ENCODE data around the gene HSPA5. TPM values are rescaled to one million over a fixed set of nuclear protein-coding genes. Genes with fewer than 3 reads are reported as not detected.

The HSPA5 gene
- total RNA-seq, 1 experiment from 2014 or later = 438 TPM

- no peak overlapping the region for H3K4me3 ChIP-seq (replicated peaks in 1 of 2; ENCODE audit: low read depth in 1 of 2, low read length in 2 of 2)
- no peaks in the 10 kb centered on the region for H3K27me3 ChIP-seq (ENCODE audit: insufficient read depth, low read length)
- CTCF ChIA-PET = no interaction called here
- no peaks in the 10 kb centered on the region for H3K79me2 ChIP-seq (ENCODE audit: insufficient read depth, low read length)
- H3K9me3 ChIP-seq (ENCODE audit: control insufficient read depth in 1 of 2, insufficient read depth in 1 of 2, low read depth in 1 of 2, low read length in 2 of 2) = no peaks in the 10 kb centered on the region
- no peak overlapping the region for H2AFZ ChIP-seq (ENCODE audit: low read depth, low read length, poor library complexity, severe bottlenecking)
- DNase-seq (ENCODE audit: low read depth, low spot score) = no peak
- H3K9me2 ChIP-seq (ENCODE audit: insufficient read depth) = no peaks in the 10 kb centered on the region
- peaks cover 1 to 23% of the 10 kb centered on the region in 2 experiments; a peak in 3 of 4 replicates for H3K36me3 ChIP-seq (ENCODE audit: control insufficient read depth in 1 of 2, insufficient read depth in 2 of 2, low read length in 2 of 2)
- BruUV-seq (replicated peaks) = no TSS peak
- no peak overlapping the region for H3K27ac ChIP-seq (ENCODE audit: low read depth, low read length)
- TF ChIP-seq TCF7L2 (IDR thresholded peaks at IDR 0.05; ENCODE audit: borderline replicate concordance, extremely low read depth, insufficient read depth, insufficient read length) = no peak
- no peak for TF ChIP-seq MAX (IDR thresholded peaks at IDR 0.05)
- no peak for TF ChIP-seq RAD21 (IDR thresholded peaks at IDR 0.05; ENCODE audit: low read depth)
- no peak for TF ChIP-seq ELF1 (IDR thresholded peaks at IDR 0.05; ENCODE audit: borderline replicate concordance, low read depth)
- no peak for TF ChIP-seq EGR1 (IDR thresholded peaks at IDR 0.05; ENCODE audit: low read depth)
- TF ChIP-seq SRF (IDR thresholded peaks at IDR 0.05; ENCODE audit: low read depth) = no peak
- TF ChIP-seq REST (IDR thresholded peaks at IDR 0.05; ENCODE audit: low read depth) = no peak
- intact Hi-C loops (cut with micrococcal nuclease) = no loop called here
- H3K4me2 ChIP-seq (ENCODE audit: low read length) = no peak overlapping the region
- POLR2A ChIA-PET = interaction anchor here (0.8 to 2.9 kb wide), 2 partner anchors 23 to 24 kb away, joined by 3 to 7 read pairs; partner anchors contain the start of gene HSPA5
- no peaks in the 10 kb centered on the region for H3K4me1 ChIP-seq (ENCODE audit: control insufficient read depth in 1 of 2, insufficient read depth in 2 of 2, low read length in 2 of 2)
- no peak overlapping the region for H3K9ac ChIP-seq (ENCODE audit: low read length)
- RAD21 ChIA-PET (ENCODE audit: low non-redundant PET in 1 of 2, low total read pairs in 2 of 2, uncharacterized antibody in 2 of 2, unreplicated experiment in 2 of 2) = no interaction called here
- no peak for ATAC-seq
- H4K20me1 ChIP-seq (ENCODE audit: insufficient read depth) = no peaks in the 10 kb centered on the region
Measured at GRCh38 chr9:125218621-125219020, 22.5 kb downstream of the HSPA5 start.
